MCF 10A (cell line): ENCODE data around the gene APOL4. TPM values are rescaled to one million over a fixed set of nuclear protein-coding genes. Genes with fewer than 3 reads are reported as not detected.
"Not testable (repeated sequence)": the region's sequence is repeated elsewhere in the genome, so short reads cannot be mapped to it uniquely, and the experiment has no call there.

Experiments
- BruUV-seq: library from RNA; stranded (reverse); fragments of 400-500 nt; replicated peaks from 2 replicates; lab custom pipeline; 2021; lab: Mats Ljungman, UMichigan
- CTCF ChIA-PET: fragments of 300-600 bp; sonication (Branson Sonifier 250); formaldehyde crosslinking; extraction: SDS; loops from one replicate; lab custom pipeline; 2021; ENCODE audit warnings: antibody characterized with exemption, inconsistent platforms; lab: Yijun Ruan, JAX
- POLR2A ChIA-PET: fragments of 300-600, 350-650 bp; sonication (Branson Sonifier 250); formaldehyde crosslinking; extraction: SDS; loops from one replicate; lab custom pipeline; 2020; ENCODE audit warnings: antibody characterized with exemption, inconsistent platforms; lab: Yijun Ruan, JAX
- DNase-seq: peaks from one replicate; pipeline ENCODE4 v3.0.0-alpha.2; 2018; ENCODE audit not compliant: unreplicated experiment
- H3K27ac Mint-ChIP-seq: one replicate; pipeline ENCODE4 v1.8.0; 2022; ENCODE audit warnings: mild to moderate bottlenecking, low read depth, mixed read lengths; ENCODE audit not compliant: unreplicated experiment
- H3K27me3 Mint-ChIP-seq: one replicate; pipeline ENCODE4 v1.8.0; 2022; ENCODE audit warnings: mixed read lengths; ENCODE audit not compliant: insufficient read depth, unreplicated experiment
- H3K36me3 Mint-ChIP-seq: one replicate; pipeline ENCODE4 v1.8.0; 2022; ENCODE audit warnings: mild to moderate bottlenecking, moderate library complexity, mixed read lengths; ENCODE audit not compliant: insufficient read depth, unreplicated experiment
- H3K4me1 Mint-ChIP-seq: one replicate; pipeline ENCODE4 v1.8.0; 2022; ENCODE audit warnings: mixed read lengths; ENCODE audit not compliant: insufficient read depth, unreplicated experiment
- H3K4me3 Mint-ChIP-seq: one replicate; pipeline ENCODE4 v1.8.0; 2022; ENCODE audit warnings: mild to moderate bottlenecking, moderate library complexity, mixed read lengths; ENCODE audit not compliant: unreplicated experiment
- H3K9me3 Mint-ChIP-seq: one replicate; pipeline ENCODE4 v1.8.0; 2022; ENCODE audit warnings: mixed read lengths; ENCODE audit not compliant: unreplicated experiment
- CTCF ChIP-seq: fragments of 200-600 bp; IDR thresholded peaks from one replicate; pipeline ENCODE4 v1.8.0; 2022; ENCODE audit warnings: antibody characterized with exemption, mild to moderate bottlenecking; ENCODE audit not compliant: unreplicated experiment
- intact Hi-C: fragments of 100-400 bp; cut with micrococcal nuclease; formaldehyde crosslinking; loops from 2 replicates; pipeline ENCODE4 v1.14.1; 2022
- total RNA-seq: library from RNA; stranded (reverse); gene quantifications from 2 replicates; pipeline ENCODE4 v1.2.3, GENCODE V29; 2022

Gene APOL4
- total RNA-seq, 1 experiment from 2014 or later = not detected

GRCh38 chr22:36208162-36208765 is 6.7 kb upstream of the APOL4 start:
- intact Hi-C loops = no loop called here
- peaks cover 46% of the 10 kb centered on the region for H3K27me3 Mint-ChIP-seq
- H3K27ac Mint-ChIP-seq = no peak overlapping the region
- ChIA-PET CTCF (interaction anchor here (0.6 to 1.0 kb wide), 2 partner anchors 15 to 165 kb away, joined by 3 read pairs; no protein-coding TSS in a partner anchor), POLR2A (interaction anchor here (0.6 kb wide), 1 partner anchor 151 kb away, joined by 3 read pairs; no protein-coding TSS in a partner anchor)
- H3K4me3 Mint-ChIP-seq = no peak overlapping the region
- DNase-seq = no peak
- no TSS peak for BruUV-seq
- no peak for TF ChIP-seq CTCF
- H3K4me1 Mint-ChIP-seq = peaks cover 6% of the 10 kb centered on the region
- no peaks in the 10 kb centered on the region for H3K36me3 Mint-ChIP-seq
- H3K9me3 Mint-ChIP-seq = no peaks in the 10 kb centered on the region

GRCh38 chr22:36206255-36206654 is 4.6 kb upstream of the APOL4 start:
- H3K27ac Mint-ChIP-seq = no peak overlapping the region
- H3K9me3 Mint-ChIP-seq = no peaks in the 10 kb centered on the region
- no peaks in the 10 kb centered on the region for H3K36me3 Mint-ChIP-seq
- intact Hi-C loops = no loop called here
- peaks cover 26% of the 10 kb centered on the region for H3K27me3 Mint-ChIP-seq
- DNase-seq = no peak
- H3K4me1 Mint-ChIP-seq = peaks cover 4% of the 10 kb centered on the region
- no TSS peak for BruUV-seq
- ChIA-PET CTCF (no interaction called here), POLR2A (no interaction called here)
- H3K4me3 Mint-ChIP-seq = no peak overlapping the region
- TF ChIP-seq CTCF = no peak

- H3K36me3 Mint-ChIP-seq, DNase-seq, CTCF ChIA-PET, intact Hi-C loops, BruUV-seq, H3K27ac Mint-ChIP-seq, H3K4me1 Mint-ChIP-seq, H3K9me3 Mint-ChIP-seq, POLR2A ChIA-PET, H3K4me3 Mint-ChIP-seq: not testable (repeated sequence)
- peaks cover 19% of the 10 kb centered on the region for H3K27me3 Mint-ChIP-seq
These were observed 4.0 kb upstream of the APOL4 start for GRCh38 chr22:36205573-36205972.

GRCh38 chr22:36204632-36205015 is 3.0 kb upstream of the APOL4 start:
- Mint-ChIP-seq H3K36me3 (no peaks in the 10 kb centered on the region), H3K27me3 (peaks cover 10% of the 10 kb centered on the region), H3K4me3 (no peak overlapping the region), H3K27ac (no peak overlapping the region), H3K9me3 (no peaks in the 10 kb centered on the region), H3K4me1 (no peaks in the 10 kb centered on the region)
- TF ChIP-seq CTCF = no peak
- BruUV-seq = no TSS peak
- ChIA-PET CTCF (interaction anchor here (0.8 kb wide), 1 partner anchor 60 kb away, joined by 5 read pairs; no protein-coding TSS in a partner anchor), POLR2A (interaction anchor here (0.7 kb wide), 1 partner anchor 27 kb away, joined by 3 read pairs; no protein-coding TSS in a partner anchor)
- intact Hi-C loops = no loop called here
- DNase-seq = no peak
